ENCODE results near the gene HOXC5.

HOXC5 gene

DNA sequence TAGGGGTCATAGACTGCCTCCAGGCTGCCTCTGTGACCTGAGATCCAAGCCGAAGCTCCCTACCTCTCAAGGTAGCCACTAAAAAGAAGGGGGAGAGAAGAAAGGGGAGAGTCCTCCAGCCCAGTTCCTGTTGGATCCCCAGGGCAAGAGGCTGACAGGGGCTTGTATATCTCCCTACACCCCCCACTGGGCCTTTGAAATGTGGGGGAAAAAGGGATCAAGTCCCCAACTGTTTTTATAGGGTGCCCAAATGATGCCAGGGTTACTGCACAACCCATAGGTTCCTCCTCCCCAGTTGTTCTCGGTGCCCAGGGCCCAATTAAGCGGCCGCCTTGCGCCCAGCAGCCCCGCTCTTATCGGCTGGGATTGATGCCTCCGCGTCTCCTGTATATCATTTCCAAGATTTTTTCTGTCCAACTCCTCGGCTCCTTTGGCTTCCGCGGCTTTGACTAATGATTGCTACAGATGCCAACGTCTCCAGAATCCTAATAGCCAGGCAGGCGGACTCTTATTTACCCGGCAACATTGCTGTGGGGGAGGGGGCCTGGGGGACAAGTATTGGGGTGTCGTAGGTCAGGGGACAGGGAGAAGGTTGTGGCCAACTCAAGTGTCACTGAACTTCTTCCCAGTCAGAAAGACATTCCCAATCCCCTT is 13.1 kb downstream of the HOXC5 start:
- WGBS (ENCODE audit: insufficient coverage), result 31% methylated on average over 7 of the region's 16 CpGs
- peaks cover 0 to 4% (median 0%) of the 10 kb centered on the region in 5 experiments for H3K9me3 ChIP-seq (ENCODE audit: control extremely low read depth in 1 of 5, control insufficient read depth in 4 of 5, insufficient read depth in 2 of 5, low read depth in 1 of 5, low read length in 4 of 5)
- ChIA-PET POLR2A (no interaction called here), CTCF (interaction anchor here (1.0 to 1.5 kb wide), 3 partner anchors 13 to 146 kb away, joined by 3 to 6 read pairs (median 4); partner anchors contain the start of gene HOXC5)
- no peak overlapping the region for H3K27ac ChIP-seq (ENCODE audit: insufficient read depth in 1 of 2, low read depth in 1 of 2, low read length in 2 of 2, poor library complexity in 1 of 2, severe bottlenecking in 2 of 2)
- H3K4me3 ChIP-seq (ENCODE audit: control insufficient read depth in 1 of 7, extremely low read depth in 1 of 7, insufficient read depth in 4 of 7, low read depth in 2 of 7, low read length in 6 of 7), result no peak overlapping the region
- no peak for DNase-seq
- H3K4me1 ChIP-seq (ENCODE audit: control extremely low read depth in 1 of 4, control insufficient read depth in 4 of 4, insufficient read depth in 4 of 4, low read length in 3 of 4), result no peaks in the 10 kb centered on the region
- H3K36me3 ChIP-seq (ENCODE audit: control insufficient read depth in 4 of 4, insufficient read depth in 4 of 4, low read length in 3 of 4), result no peaks in the 10 kb centered on the region
- peaks cover 40 to 100% (median 64%) of the 10 kb centered on the region in 5 experiments for H3K27me3 ChIP-seq (replicated peaks in 2 of 5; ENCODE audit: control insufficient read depth in 4 of 5, insufficient read depth in 5 of 5, low read length in 4 of 5)

DNA sequence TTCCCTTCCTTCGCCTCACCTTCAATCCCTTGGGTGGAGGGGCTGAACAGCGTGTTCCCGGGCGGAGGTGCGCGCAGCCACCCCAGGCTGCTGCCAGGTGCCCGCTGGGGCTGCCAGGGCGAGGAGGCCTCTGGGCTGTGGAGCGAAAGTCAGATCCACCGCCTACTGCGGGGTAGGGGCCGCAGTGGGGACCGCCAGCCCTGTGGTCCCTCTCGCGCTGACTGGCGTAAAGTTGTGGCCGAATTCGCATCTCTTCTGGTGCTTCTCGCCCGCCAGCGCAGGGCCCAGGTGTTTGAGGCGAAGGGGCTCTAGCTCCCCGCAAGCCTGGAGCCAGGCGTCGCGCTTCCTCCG is 13.9 kb downstream of the HOXC5 start:
- ChIA-PET CTCF (no interaction called here), POLR2A (no interaction called here)
- no peak overlapping the region for H3K4me3 ChIP-seq (ENCODE audit: control insufficient read depth in 1 of 7, extremely low read depth in 1 of 7, insufficient read depth in 4 of 7, low read depth in 2 of 7, low read length in 6 of 7)
- no peak for DNase-seq
- peaks cover 38 to 100% (median 72%) of the 10 kb centered on the region in 5 experiments for H3K27me3 ChIP-seq (replicated peaks in 2 of 5; ENCODE audit: control insufficient read depth in 4 of 5, insufficient read depth in 5 of 5, low read length in 4 of 5)
- 13% methylated on average over 23 of the region's 27 CpGs for WGBS (ENCODE audit: insufficient coverage)
- peaks cover 0 to 2% (median 0%) of the 10 kb centered on the region in 5 experiments for H3K9me3 ChIP-seq (ENCODE audit: control extremely low read depth in 1 of 5, control insufficient read depth in 4 of 5, insufficient read depth in 2 of 5, low read depth in 1 of 5, low read length in 4 of 5)
- no peak overlapping the region for H3K27ac ChIP-seq (ENCODE audit: insufficient read depth in 1 of 2, low read depth in 1 of 2, low read length in 2 of 2, poor library complexity in 1 of 2, severe bottlenecking in 2 of 2)
- peaks cover 0 to 2% (median 0%) of the 10 kb centered on the region in 4 experiments for H3K4me1 ChIP-seq (ENCODE audit: control extremely low read depth in 1 of 4, control insufficient read depth in 4 of 4, insufficient read depth in 4 of 4, low read length in 3 of 4)
- H3K36me3 ChIP-seq (ENCODE audit: control insufficient read depth in 4 of 4, insufficient read depth in 4 of 4, low read length in 3 of 4), result no peaks in the 10 kb centered on the region

DNA sequence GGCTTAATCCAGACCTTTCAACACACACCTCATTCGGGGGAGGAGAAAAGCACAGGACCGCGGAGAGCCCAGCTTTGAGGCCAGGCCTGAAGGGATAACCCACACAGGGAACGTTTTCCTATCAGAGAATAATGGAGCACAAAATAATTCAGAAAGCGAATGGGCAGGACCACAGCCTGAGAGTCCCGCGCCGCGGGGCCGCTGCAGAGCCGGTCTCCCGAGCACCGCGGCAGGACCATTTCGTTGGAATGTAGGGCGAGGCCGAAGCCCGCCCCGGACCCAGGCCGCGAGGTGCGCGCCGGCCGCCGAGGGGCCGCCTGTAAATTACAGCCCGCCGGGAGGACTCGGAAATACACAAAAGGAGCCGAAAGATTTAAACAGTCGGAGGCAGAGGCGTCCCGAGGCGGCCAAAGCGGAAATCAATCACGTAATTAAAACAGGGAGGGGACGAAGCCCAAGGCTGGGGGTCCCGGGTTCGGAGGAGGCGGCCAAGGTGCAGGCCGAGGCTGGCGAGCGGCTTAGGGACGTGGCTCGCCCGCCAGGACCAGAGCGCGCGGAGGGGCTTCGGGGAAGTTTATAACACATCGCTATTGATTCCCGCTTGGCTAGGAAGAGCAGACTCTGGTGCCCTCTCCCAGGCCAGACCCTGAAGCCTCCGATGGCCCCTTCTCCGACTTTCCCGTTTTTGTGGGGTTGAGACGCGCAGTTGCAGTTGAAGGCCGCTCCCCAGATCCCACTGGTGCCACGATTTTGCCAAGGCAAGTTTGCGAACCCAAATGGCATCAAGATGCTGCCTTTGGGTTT is 14.5 kb downstream of the HOXC5 start:
- peaks cover 0 to 3% (median 1%) of the 10 kb centered on the region in 4 experiments for H3K4me1 ChIP-seq (ENCODE audit: control extremely low read depth in 1 of 4, control insufficient read depth in 4 of 4, insufficient read depth in 4 of 4, low read length in 3 of 4)
- DNase-seq, result no peak
- no peak overlapping the region for H3K27ac ChIP-seq (ENCODE audit: insufficient read depth in 1 of 2, low read depth in 1 of 2, low read length in 2 of 2, poor library complexity in 1 of 2, severe bottlenecking in 2 of 2)
- CTCF ChIA-PET, result interaction anchor here (0.9 kb wide), 1 partner anchor 15 kb away, joined by 3 read pairs; the partner anchor contains the start of gene HOXC5
- 8% methylated on average over 61 of the region's 61 CpGs for WGBS (ENCODE audit: insufficient coverage)
- POLR2A ChIA-PET, result no interaction called here
- H3K27me3 ChIP-seq (replicated peaks in 2 of 5; ENCODE audit: control insufficient read depth in 4 of 5, insufficient read depth in 5 of 5, low read length in 4 of 5), result peaks cover 35 to 100% (median 73%) of the 10 kb centered on the region in 5 experiments
- H3K36me3 ChIP-seq (ENCODE audit: control insufficient read depth in 4 of 4, insufficient read depth in 4 of 4, low read length in 3 of 4), result no peaks in the 10 kb centered on the region
- H3K9me3 ChIP-seq (ENCODE audit: control extremely low read depth in 1 of 5, control insufficient read depth in 4 of 5, insufficient read depth in 2 of 5, low read depth in 1 of 5, low read length in 4 of 5), result peaks cover 0 to 2% (median 0%) of the 10 kb centered on the region in 5 experiments
- H3K4me3 ChIP-seq (ENCODE audit: control insufficient read depth in 1 of 7, extremely low read depth in 1 of 7, insufficient read depth in 4 of 7, low read depth in 2 of 7, low read length in 6 of 7), result no peak overlapping the region

DNA sequence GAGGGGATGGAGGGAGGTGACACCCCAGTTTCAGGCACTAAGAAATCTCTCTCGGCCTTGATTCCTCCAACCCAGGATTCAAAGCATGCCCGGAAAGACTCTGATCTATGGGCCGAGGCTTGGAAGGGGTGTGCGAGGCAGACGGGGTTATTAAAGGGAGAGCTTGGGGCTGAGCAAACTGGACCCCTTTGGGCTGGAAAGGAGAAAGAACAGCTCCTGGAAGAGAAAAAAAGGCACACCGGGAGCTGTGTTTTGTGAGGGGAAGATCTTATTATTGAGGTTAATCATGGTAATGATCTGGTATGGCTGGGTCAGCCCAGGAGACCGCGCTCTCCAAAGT is 15.1 kb downstream of the HOXC5 start:
- Histone ChIP-seq H3K4me1 (ENCODE audit: control extremely low read depth in 1 of 4, control insufficient read depth in 4 of 4, insufficient read depth in 4 of 4, low read length in 3 of 4) (peaks cover 0 to 8% (median 3%) of the 10 kb centered on the region in 4 experiments), H3K27me3 (replicated peaks in 2 of 5; ENCODE audit: control insufficient read depth in 4 of 5, insufficient read depth in 5 of 5, low read length in 4 of 5) (peaks cover 30 to 100% (median 73%) of the 10 kb centered on the region in 5 experiments), H3K9me3 (ENCODE audit: control extremely low read depth in 1 of 5, control insufficient read depth in 4 of 5, insufficient read depth in 2 of 5, low read depth in 1 of 5, low read length in 4 of 5) (peaks cover 0 to 3% (median 0%) of the 10 kb centered on the region in 5 experiments), H3K4me3 (ENCODE audit: control insufficient read depth in 1 of 7, extremely low read depth in 1 of 7, insufficient read depth in 4 of 7, low read depth in 2 of 7, low read length in 6 of 7) (no peak overlapping the region), H3K27ac (ENCODE audit: insufficient read depth in 1 of 2, low read depth in 1 of 2, low read length in 2 of 2, poor library complexity in 1 of 2, severe bottlenecking in 2 of 2) (no peak overlapping the region), H3K36me3 (ENCODE audit: control insufficient read depth in 4 of 4, insufficient read depth in 4 of 4, low read length in 3 of 4) (no peaks in the 10 kb centered on the region)
- ChIA-PET CTCF (interaction anchor here (0.9 kb wide), 1 partner anchor 15 kb away, joined by 3 read pairs; the partner anchor contains the start of gene HOXC5), POLR2A (no interaction called here)
- DNase-seq, result no peak
- WGBS (ENCODE audit: insufficient coverage), result 24% methylated on average over 6 of the region's 8 CpGs

- H3K9me3 ChIP-seq (ENCODE audit: control extremely low read depth in 1 of 5, control insufficient read depth in 4 of 5, insufficient read depth in 2 of 5, low read depth in 1 of 5, low read length in 4 of 5), result peaks cover 0 to 4% (median 0%) of the 10 kb centered on the region in 5 experiments
- POLR2A ChIA-PET, result interaction anchor here (0.9 kb wide), 1 partner anchor 22 kb away, joined by 4 read pairs; no protein-coding TSS in a partner anchor
- no peak for DNase-seq
These were observed 15.7 kb downstream of the HOXC5 start for GRCh38 chr12:54048406-54049093.

DNA sequence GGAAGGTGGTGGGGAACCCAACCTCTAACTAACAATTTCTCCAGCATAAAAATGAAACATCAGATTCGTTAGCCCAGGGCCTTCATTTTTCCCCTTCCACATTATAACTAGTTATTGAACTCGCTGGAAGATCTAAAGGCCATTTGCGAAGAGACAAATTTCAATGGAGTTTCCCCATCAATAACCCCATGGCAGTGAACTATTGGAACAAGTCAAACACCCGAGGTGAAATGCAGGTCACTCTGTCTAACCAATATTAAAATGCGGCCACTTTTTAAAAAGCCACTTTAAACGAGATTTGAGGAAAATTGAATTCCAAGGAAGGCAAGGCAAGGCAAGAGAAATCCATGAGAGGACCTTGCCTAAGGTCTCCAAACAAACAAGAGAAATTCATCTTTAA is 16.3 kb downstream of the HOXC5 start:
- peaks cover 0 to 4% (median 0%) of the 10 kb centered on the region in 5 experiments for H3K9me3 ChIP-seq (ENCODE audit: control extremely low read depth in 1 of 5, control insufficient read depth in 4 of 5, insufficient read depth in 2 of 5, low read depth in 1 of 5, low read length in 4 of 5)
- no peak overlapping the region for H3K4me3 ChIP-seq (ENCODE audit: control insufficient read depth in 1 of 7, extremely low read depth in 1 of 7, insufficient read depth in 4 of 7, low read depth in 2 of 7, low read length in 6 of 7)
- ChIA-PET POLR2A (interaction anchor here (0.9 kb wide), 1 partner anchor 22 kb away, joined by 4 read pairs; no protein-coding TSS in a partner anchor), CTCF (no interaction called here)
- H3K27ac ChIP-seq (ENCODE audit: insufficient read depth in 1 of 2, low read depth in 1 of 2, low read length in 2 of 2, poor library complexity in 1 of 2, severe bottlenecking in 2 of 2), result no peak overlapping the region
- 72% methylated on average over 3 of the region's 6 CpGs for WGBS (ENCODE audit: insufficient coverage)
- DNase-seq, result no peak
- H3K27me3 ChIP-seq (replicated peaks in 2 of 5; ENCODE audit: control insufficient read depth in 4 of 5, insufficient read depth in 5 of 5, low read length in 4 of 5), result peaks cover 28 to 100% (median 66%) of the 10 kb centered on the region in 5 experiments
- H3K4me1 ChIP-seq (ENCODE audit: control extremely low read depth in 1 of 4, control insufficient read depth in 4 of 4, insufficient read depth in 4 of 4, low read length in 3 of 4), result peaks cover 0 to 17% (median 8%) of the 10 kb centered on the region in 4 experiments
- H3K36me3 ChIP-seq (ENCODE audit: control insufficient read depth in 4 of 4, insufficient read depth in 4 of 4, low read length in 3 of 4), result no peaks in the 10 kb centered on the region

More at GRCh38 chr12:54048406-54049093, 15.7 kb downstream of the HOXC5 start:
- Histone ChIP-seq H3K4me3 (ENCODE audit: control insufficient read depth in 1 of 7, extremely low read depth in 1 of 7, insufficient read depth in 4 of 7, low read depth in 2 of 7, low read length in 6 of 7) (no peak overlapping the region), H3K27ac (ENCODE audit: insufficient read depth in 1 of 2, low read depth in 1 of 2, low read length in 2 of 2, poor library complexity in 1 of 2, severe bottlenecking in 2 of 2) (no peak overlapping the region), H3K4me1 (ENCODE audit: control extremely low read depth in 1 of 4, control insufficient read depth in 4 of 4, insufficient read depth in 4 of 4, low read length in 3 of 4) (peaks cover 0 to 13% (median 6%) of the 10 kb centered on the region in 4 experiments), H3K36me3 (ENCODE audit: control insufficient read depth in 4 of 4, insufficient read depth in 4 of 4, low read length in 3 of 4) (no peaks in the 10 kb centered on the region), H3K27me3 (replicated peaks in 2 of 5; ENCODE audit: control insufficient read depth in 4 of 5, insufficient read depth in 5 of 5, low read length in 4 of 5) (peaks cover 28 to 100% (median 71%) of the 10 kb centered on the region in 5 experiments)
- 75% methylated on average over 3 of the region's 3 CpGs for WGBS (ENCODE audit: insufficient coverage)
- CTCF ChIA-PET, result interaction anchor here (0.9 kb wide), 1 partner anchor 16 kb away, joined by 3 read pairs; the partner anchor contains the start of gene HOXC5
